Stomach (tissue), 9 donors: Measurements from ENCODE around the gene POLD4. TPM values are rescaled to one million over a fixed set of nuclear protein-coding genes. Genes with fewer than 3 reads are reported as not detected.

Experiments
- DNase-seq, 2 donors: peaks; one replicate each; pipeline versions ENCODE4 v3.0.0 to v3.0.0-alpha.2; 2013 to 2019
- H3K27ac ChIP-seq, 5 donors: fragments of 200-600 bp in 4 of 5; sonication (generic) in 4 of 5; one replicate each; pipeline ENCODE4 v1.5.1; 2013 to 2019; ENCODE audit warnings: mild to moderate bottlenecking in 1 of 5, moderate library complexity in 1 of 5
- H3K27me3 ChIP-seq, 3 donors: fragments of 200-600 bp; sonication (generic); one replicate each; pipeline ENCODE4 v1.5.1; 2017 to 2019; ENCODE audit warnings: mixed run types in 1 of 3
- H3K36me3 ChIP-seq, 4 donors: fragments of 200-600 bp; sonication (generic); 1 replicate in 3 of 4; 2 replicates in 1 of 4; pipeline ENCODE4 v1.5.1; 2016 to 2019
- H3K4me1 ChIP-seq, 4 donors: fragments of 200-600 bp; sonication (generic); one replicate each; pipeline ENCODE4 v1.5.1; 2016 to 2019
- H3K4me3 ChIP-seq, 4 donors: fragments of 200-600 bp; sonication (generic) in 3 of 4; one replicate each; pipeline ENCODE4 v1.5.1; 2016 to 2019; ENCODE audit warnings: mild to moderate bottlenecking in 1 of 4
- H3K9me3 ChIP-seq, 4 donors: fragments of 200-600 bp; sonication (generic); one replicate each; pipeline ENCODE4 v1.5.1; 2016 to 2019
- EP300 ChIP-seq: sonication (generic); formaldehyde crosslinking; IDR thresholded peaks from one replicate; pipeline ENCODE4 v1.6.1; 2017; ENCODE audit warnings: antibody characterized with exemption
- POLR2A ChIP-seq, 4 donors: fragments of 450-650 bp; IDR thresholded peaks; one replicate each; pipeline ENCODE4 v1.6.1; 2016; ENCODE audit warnings: antibody characterized with exemption in 4 of 4, control low read depth in 2 of 4, mild to moderate bottlenecking in 1 of 4, moderate library complexity in 1 of 4
- POLR2AphosphoS5 ChIP-seq, 3 donors: sonication (generic); formaldehyde crosslinking; IDR thresholded peaks; one replicate each; pipeline ENCODE4 v1.6.1; 2016; ENCODE audit warnings: antibody characterized with exemption in 3 of 3
- WGBS, 5 donors: extraction: QIAGEN DNeasy Blood & Tissue Kit in 3 of 5; methylation state at CpG; one replicate each; pipeline versions ENCODE4 v1.1.5 to v1.1.7; 2013 to 2018; 5-methylcytosine and 5-hydroxymethylcytosine counted together
- intact Hi-C: fragments of 100-400 bp; cut with DNase I; formaldehyde crosslinking; loops from one replicate; pipeline ENCODE4 v1.15.1; 2023; ENCODE audit warnings: low total_unique reads
- polyA plus RNA-seq, 3 donors: library from polyadenylated mRNA; stranded (reverse); fragments of 200-250 nt; gene quantifications; one replicate each; pipeline ENCODE4 v1.2.3, GENCODE V29; 2013
- total RNA-seq, 5 donors: library from RNA; depleted of rRNA; stranded (reverse); fragments of >200 nt; gene quantifications; one replicate each; pipeline versions ENCODE4 v1.1.0 to v1.2.3, GENCODE V29; 2014 to 2016
- TF ChIP-seq, protein P1 (sequence below), 7 experiments: fragments of 450-650 bp in 4 of 7; fragments of 200-600 bp in 3 of 7; sonication (generic) in 3 of 7; IDR thresholded peaks; one replicate each; pipeline ENCODE4 v1.5.1; 2016 to 2019; ENCODE audit warnings: antibody characterized with exemption in 7 of 7, control low read depth in 2 of 7, mild to moderate bottlenecking in 1 of 7
- donor health status: healthy with polysubstance abuse.
- donor health status: Bipolar disorder and iron deficiency.
- donor health status: healthy.

Gene POLD4
- total and polyA plus RNA-seq, 8 donors: 13.8 to 316 (median 109) TPM

DNA sequence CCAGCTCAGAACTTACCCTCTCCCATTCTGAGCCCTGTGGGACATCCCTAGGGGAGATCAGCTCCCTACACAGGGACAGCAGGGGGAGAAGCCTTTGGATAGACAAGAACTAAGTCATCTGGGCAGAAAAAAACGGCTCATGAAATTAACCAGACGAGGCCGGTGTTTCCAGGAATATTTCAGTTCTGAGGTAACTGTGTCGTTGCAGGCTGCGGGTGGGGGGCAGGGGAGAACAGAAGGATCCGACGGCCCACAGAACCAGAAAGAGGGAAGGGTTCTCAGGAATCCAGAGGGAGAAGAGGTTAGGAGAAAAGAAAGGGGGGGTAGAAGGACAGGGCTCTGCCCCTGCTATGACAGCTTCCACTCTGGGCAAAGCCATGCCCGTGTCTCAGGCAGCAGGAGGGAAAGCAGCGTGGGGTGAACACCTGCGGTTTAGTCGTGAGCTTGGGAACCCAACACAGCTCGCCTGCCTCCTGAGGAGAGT lies 16.5 kb upstream of the POLD4 start:
- Histone ChIP-seq H3K36me3 (peaks cover 3 to 17% (median 8%) of the 10 kb centered on the region in 4 donors), H3K27ac (peak overlapping the region; percentile 11 to 99 (median 97)), H3K4me3 (peak overlapping the region in 1 of 4 donors; percentile 5), H3K27me3 (no peaks in the 10 kb centered on the region), H3K4me1 (peaks cover 60 to 90% (median 75%) of the 10 kb centered on the region in 4 donors), H3K9me3 (no peaks in the 10 kb centered on the region)
- TF ChIP-seq POLR2AphosphoS5 (IDR thresholded peaks at IDR 0.05) (peak in 2 of 3 donors; percentile 7 to 9), POLR2A (IDR thresholded peaks at IDR 0.05) (no peak)
- WGBS, 5 donors: 50 to 69% (median 62%) methylated on average over 11 to 12 of the region's 12 CpGs
- intact Hi-C loops: no loop called here
- peak in 1 of 2 donors; percentile 81 for DNase-seq

DNA sequence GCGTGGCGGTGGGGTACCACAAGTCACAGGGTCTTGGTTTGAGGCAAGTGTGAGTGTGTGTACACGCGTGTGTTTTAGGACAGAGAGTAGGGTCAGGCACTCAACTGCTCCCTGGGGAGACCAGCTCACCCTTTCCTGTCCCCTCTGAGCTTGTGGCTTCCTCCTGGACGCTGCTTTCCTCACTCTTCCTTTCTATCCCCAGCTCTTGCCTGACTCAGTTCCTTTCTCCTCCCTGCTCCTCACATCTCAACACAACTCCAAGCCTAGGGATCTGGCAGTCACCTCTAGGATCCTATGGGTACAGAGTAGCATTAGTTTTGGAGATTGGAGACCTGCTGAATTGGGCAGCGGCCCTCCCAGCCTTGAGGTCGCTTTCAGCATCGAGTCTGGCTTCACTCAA lies 15.9 kb upstream of the POLD4 start:
- TF ChIP-seq POLR2AphosphoS5 (IDR thresholded peaks at IDR 0.05): no peak
- TF ChIP-seq, protein P1, sequence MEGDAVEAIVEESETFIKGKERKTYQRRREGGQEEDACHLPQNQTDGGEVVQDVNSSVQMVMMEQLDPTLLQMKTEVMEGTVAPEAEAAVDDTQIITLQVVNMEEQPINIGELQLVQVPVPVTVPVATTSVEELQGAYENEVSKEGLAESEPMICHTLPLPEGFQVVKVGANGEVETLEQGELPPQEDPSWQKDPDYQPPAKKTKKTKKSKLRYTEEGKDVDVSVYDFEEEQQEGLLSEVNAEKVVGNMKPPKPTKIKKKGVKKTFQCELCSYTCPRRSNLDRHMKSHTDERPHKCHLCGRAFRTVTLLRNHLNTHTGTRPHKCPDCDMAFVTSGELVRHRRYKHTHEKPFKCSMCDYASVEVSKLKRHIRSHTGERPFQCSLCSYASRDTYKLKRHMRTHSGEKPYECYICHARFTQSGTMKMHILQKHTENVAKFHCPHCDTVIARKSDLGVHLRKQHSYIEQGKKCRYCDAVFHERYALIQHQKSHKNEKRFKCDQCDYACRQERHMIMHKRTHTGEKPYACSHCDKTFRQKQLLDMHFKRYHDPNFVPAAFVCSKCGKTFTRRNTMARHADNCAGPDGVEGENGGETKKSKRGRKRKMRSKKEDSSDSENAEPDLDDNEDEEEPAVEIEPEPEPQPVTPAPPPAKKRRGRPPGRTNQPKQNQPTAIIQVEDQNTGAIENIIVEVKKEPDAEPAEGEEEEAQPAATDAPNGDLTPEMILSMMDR (IDR thresholded peaks at IDR 0.05): no peak
- TF ChIP-seq EP300: no peak
- TF ChIP-seq POLR2A (IDR thresholded peaks at IDR 0.05): no peak
- Histone ChIP-seq H3K27me3 (no peaks in the 10 kb centered on the region), H3K4me3 (no peak overlapping the region), H3K36me3 (peaks cover 3 to 22% (median 13%) of the 10 kb centered on the region in 4 donors), H3K4me1 (peaks cover 55 to 88% (median 69%) of the 10 kb centered on the region in 4 donors), H3K9me3 (no peaks in the 10 kb centered on the region), H3K27ac (peak overlapping the region in 4 of 5 donors; percentile 93 to 99 (median 98))
- DNase-seq: no peak
- 81 to 89% (median 88%) methylated on average over 8 of the region's 8 CpGs for WGBS, 5 donors
- intact Hi-C loops: no loop called here

DNA sequence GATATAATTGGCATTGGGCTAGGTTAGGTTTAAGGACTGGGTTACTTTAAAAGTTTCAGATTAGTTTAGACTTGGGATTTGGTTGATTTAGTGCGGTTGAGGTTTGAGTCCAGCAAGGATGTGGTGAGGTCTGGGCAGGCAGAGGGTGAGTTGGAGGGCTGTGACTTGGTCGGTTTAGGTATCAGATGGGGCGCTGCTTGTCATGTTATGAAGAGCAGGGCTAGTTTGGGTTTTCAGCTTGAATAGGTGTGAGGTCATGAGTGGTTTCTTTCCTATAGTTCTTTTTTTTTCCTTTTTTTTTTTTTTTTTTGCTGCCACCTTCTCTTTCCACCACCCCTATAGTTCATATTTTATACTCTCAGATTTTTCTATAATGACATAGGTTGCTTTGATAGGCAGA lies 15.3 kb upstream of the POLD4 start:
- H3K36me3 ChIP-seq: peaks cover 3 to 27% (median 14%) of the 10 kb centered on the region in 4 donors
- no peak for DNase-seq
- H3K27ac ChIP-seq: peak overlapping the region in 4 of 5 donors; percentile 53 to 99 (median 95)
- H3K27me3 ChIP-seq: no peaks in the 10 kb centered on the region
- H3K4me3 ChIP-seq: no peak overlapping the region
- H3K9me3 ChIP-seq: no peaks in the 10 kb centered on the region
- 65 to 85% (median 77%) methylated on average over 3 of the region's 3 CpGs for WGBS, 5 donors
- peaks cover 52 to 84% (median 62%) of the 10 kb centered on the region in 4 donors for H3K4me1 ChIP-seq
- intact Hi-C loops: no loop called here
- no peak for TF ChIP-seq EP300
- TF ChIP-seq, protein P1 (IDR thresholded peaks at IDR 0.05): no peak
- no peak for TF ChIP-seq POLR2A (IDR thresholded peaks at IDR 0.05)
- TF ChIP-seq POLR2AphosphoS5 (IDR thresholded peaks at IDR 0.05): no peak

DNA sequence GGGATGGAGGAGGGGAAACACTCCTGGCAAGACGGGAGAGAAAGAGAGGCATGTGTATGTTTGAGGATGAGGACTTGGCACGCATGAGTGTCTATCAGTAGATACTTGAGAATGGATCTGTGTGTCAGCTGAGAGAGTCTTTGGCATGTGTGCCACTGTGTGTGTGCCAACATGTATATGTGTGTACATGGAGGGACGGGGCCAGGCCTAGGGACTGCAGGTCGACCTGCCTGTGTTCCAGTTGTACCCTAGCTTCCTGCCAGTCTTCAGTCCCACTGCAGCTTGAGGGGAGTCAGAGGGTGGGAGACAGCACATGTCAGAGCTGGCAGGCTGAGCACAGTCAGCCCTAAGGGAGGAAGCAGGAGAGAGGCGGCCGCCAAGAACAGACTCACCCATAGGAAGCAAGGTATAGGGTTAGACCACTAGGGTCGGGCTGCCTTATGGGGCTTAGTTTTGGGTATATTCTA lies 14.4 kb upstream of the POLD4 start:
- intact Hi-C loops: no loop called here
- Histone ChIP-seq H3K27me3 (no peaks in the 10 kb centered on the region), H3K36me3 (peaks cover 3 to 27% (median 14%) of the 10 kb centered on the region in 4 donors), H3K4me3 (no peak overlapping the region), H3K9me3 (no peaks in the 10 kb centered on the region), H3K27ac (peak overlapping the region in 4 of 5 donors; percentile 20 to 99 (median 73)), H3K4me1 (peaks cover 45 to 82% (median 62%) of the 10 kb centered on the region in 4 donors)
- DNase-seq: no peak
- TF ChIP-seq POLR2AphosphoS5 (IDR thresholded peaks at IDR 0.05) (no peak), POLR2A (IDR thresholded peaks at IDR 0.05) (no peak), EP300 (no peak)
- TF ChIP-seq, protein P1 (IDR thresholded peaks at IDR 0.05): no peak
- WGBS, 5 donors: 68 to 75% (median 72%) methylated on average over 7 of the region's 7 CpGs
